GM20000 (cell line): Measurements from ENCODE around the gene SYVN1.
A peak's percentile ranks its signal among the peaks of the same experiment; 100 is the strongest.

Experiments
- DNase-seq: peaks from one replicate; pipeline ENCODE4 v3.0.0; 2012; ENCODE audit warnings: low spot score
- TF ChIP-seq, protein P1 (sequence below): IDR thresholded peaks from 2 replicates; pipeline ENCODE4 v1.5.1; 2012; ENCODE audit warnings: mild to moderate bottlenecking, control low read depth; ENCODE audit errors: extremely low read depth, missing control alignments

SYVN1 gene

DNA sequence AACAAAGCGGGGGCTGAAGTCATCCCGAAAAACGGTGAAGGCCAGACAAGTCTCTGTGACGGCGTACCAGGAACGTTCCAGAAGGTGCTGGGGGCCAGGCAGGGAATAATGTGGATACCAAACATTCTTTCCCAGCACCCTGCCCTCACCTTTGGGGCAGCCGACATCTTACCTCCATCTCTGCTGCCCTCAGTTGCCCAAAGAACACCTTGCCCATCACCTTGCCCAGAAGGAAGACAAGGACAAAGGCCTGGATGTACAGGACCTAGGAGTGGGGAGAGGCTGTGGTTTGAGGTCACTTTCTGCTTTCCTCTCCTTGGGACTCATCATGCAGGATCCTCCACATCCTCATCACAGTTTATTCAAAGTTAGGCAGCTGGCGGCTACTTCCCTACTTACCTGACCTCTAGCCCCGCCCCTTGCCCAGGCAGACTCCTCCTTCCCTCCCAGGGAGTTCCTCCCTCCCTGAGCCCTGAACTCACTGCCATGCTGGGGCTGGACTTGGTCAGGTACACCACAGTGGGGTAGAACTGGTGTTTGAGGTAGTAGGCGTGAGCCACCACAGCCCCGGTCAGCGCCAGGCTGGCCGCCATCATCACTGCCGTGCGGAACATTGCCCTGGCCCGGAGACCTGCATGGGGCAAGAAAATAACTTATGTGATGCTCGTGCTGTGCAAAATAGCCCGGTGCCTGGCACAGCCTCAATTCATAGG is 1.2 kb downstream of the SYVN1 start:
- DNase-seq, result peak; percentile 73
- TF ChIP-seq, protein P1, sequence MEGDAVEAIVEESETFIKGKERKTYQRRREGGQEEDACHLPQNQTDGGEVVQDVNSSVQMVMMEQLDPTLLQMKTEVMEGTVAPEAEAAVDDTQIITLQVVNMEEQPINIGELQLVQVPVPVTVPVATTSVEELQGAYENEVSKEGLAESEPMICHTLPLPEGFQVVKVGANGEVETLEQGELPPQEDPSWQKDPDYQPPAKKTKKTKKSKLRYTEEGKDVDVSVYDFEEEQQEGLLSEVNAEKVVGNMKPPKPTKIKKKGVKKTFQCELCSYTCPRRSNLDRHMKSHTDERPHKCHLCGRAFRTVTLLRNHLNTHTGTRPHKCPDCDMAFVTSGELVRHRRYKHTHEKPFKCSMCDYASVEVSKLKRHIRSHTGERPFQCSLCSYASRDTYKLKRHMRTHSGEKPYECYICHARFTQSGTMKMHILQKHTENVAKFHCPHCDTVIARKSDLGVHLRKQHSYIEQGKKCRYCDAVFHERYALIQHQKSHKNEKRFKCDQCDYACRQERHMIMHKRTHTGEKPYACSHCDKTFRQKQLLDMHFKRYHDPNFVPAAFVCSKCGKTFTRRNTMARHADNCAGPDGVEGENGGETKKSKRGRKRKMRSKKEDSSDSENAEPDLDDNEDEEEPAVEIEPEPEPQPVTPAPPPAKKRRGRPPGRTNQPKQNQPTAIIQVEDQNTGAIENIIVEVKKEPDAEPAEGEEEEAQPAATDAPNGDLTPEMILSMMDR, result no peak

GRCh38 chr11:65132238-65132987 is 1.9 kb downstream of the SYVN1 start:
- TF ChIP-seq, protein P1, result no peak
- peak; percentile 68 for DNase-seq

GRCh38 chr11:65131895-65132237 is 2.5 kb downstream of the SYVN1 start:
- DNase-seq, result no peak
- TF ChIP-seq, protein P1, result no peak

DNA sequence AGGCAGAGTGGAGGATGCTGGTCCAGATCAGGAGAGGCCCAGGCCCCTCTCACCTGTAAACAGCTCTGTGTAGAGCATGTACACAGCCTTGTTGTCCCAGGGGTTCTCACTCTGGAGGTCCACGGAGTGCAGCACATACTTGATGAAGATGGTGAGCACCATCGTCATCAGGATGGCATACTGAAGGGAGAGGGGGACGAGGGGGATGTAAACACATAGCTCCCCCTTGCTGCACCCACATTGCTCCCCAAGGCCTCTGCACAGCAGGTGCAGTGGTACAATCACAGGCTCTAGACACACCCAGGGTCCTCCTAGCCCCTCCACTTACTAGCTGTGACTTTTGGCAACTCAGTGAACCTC is 2.9 kb downstream of the SYVN1 start:
- no peak for DNase-seq
- TF ChIP-seq, protein P1, result no peak

- TF ChIP-seq, protein P1, result no peak
- no peak for DNase-seq
Measured at GRCh38 chr11:65130631-65131416, 3.5 kb downstream of the SYVN1 start.

- no peak for DNase-seq
- TF ChIP-seq, protein P1, result no peak
Measured at GRCh38 chr11:65129649-65130441, 4.5 kb downstream of the SYVN1 start.
